Hematopoietic multipotent progenitor cell treated with erythropoietin and hydrocortisone succinate and interleukin-3 and kit ligand, for 17 days (in vitro differentiated cells): ENCODE data around the gene ARHGAP20.
"Not testable (repeated sequence)": the region's sequence is repeated elsewhere in the genome, so short reads cannot be mapped to it uniquely, and the experiment has no call there.

Experiments
- DNase-seq: peaks from one replicate; pipeline ENCODE4 v3.0.0-alpha.2; 2015; ENCODE audit warnings: low spot score

ARHGAP20 gene

GRCh38 chr11:110715541-110715940, 3.3 kb upstream of the ARHGAP20 start:
- no peak for DNase-seq

- no peak for DNase-seq
Observed at GRCh38 chr11:110713449-110713776, 1.2 kb upstream of the ARHGAP20 start.

DNA sequence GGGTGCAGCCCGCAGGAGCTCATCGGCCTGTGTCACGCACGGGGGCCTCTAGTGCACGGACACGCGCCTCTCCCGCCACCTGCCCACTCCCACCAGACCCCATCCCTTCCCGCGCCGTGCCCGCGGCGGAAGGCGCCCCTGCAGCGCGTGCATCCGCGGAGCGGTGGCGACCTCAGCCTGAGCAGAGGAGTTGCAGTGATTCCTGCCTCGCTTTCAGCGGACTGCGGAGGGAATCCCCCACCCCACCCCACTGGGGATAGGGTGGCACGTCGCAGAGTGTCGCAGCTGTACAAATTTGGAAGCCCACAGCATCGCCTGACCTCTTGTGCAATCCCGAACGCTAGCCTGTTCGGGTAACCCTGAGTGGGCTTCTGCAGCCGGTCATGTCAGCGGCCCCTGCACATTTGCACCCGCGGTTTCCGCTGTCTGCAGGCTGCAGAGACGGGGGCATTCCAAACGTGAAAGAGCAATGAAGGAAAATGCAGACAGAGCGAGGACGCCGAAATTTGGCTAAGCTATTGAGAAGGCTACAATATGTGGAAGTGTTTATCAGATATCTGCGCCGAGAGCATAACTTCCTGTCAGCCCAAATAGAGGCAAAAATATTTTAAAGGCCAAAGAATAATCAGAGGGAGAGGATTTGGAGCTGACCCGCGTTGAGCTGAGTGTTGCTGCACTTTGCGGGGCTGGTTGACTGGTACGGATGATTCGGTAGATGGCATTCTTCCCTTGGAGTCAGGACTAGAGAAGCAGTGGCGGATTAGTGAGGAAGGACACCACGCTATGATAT, 617 bp upstream of the ARHGAP20 start:
- no peak for DNase-seq

DNA sequence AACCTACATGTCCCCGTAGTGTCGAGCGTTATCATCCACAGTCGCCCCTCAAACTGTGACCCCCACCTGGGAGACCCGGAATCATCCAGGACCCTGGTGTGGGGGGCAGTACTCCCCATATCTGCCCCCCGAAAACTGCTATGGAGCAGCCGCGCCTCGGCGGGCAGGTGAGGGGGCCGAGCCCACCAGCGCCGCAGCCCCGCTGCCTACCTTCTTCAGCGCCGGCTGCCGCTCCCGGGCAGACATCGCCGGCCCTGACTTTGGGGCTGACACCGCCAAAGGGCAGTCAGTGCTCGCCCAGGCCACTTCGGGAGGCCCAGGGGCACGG, 825 bp downstream of the ARHGAP20 start:
- DNase-seq: no peak

GRCh38 chr11:110710628-110711381, 1.4 kb downstream of the ARHGAP20 start:
- DNase-seq: no peak

GRCh38 chr11:110704210-110704864, 7.9 kb downstream of the ARHGAP20 start:
- no peak for DNase-seq

DNA sequence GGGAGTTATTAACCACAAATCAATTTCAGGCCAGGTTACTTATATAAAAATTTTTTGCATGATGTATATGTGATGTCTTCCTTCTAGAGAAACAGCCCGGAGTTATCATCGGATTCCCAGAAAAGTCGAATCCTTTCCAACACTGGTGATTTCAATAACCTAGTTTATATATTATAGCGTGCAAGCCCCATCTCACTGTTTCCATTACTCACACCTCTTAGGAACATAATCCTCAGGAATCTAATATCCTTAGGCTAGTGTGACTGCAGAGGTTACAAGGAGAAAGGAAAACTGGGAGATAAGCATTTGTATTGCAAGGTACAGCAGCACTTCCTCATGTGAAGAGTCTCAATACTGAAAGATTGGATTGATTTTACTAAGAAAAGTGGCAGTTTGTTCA, 20.3 kb downstream of the ARHGAP20 start:
- no peak for DNase-seq

DNA sequence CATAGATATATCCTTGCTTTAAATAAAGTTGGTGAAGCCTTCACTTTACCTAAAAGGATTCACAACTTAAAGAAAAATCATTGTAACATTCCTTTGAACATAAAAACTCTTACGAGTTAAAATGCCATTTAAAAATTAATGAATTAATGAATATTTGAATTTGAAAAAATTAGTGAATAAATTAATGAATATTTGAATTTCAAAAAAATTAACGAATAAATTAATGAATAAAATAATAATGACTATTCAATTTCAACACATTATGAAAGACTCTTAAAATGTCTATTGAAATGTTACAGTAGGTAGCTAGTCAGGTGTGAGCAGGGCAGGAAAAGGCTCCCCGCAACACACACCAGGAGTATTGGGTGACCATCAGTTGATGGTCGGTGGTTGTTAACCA, 22.9 kb downstream of the ARHGAP20 start:
- no peak for DNase-seq

DNA sequence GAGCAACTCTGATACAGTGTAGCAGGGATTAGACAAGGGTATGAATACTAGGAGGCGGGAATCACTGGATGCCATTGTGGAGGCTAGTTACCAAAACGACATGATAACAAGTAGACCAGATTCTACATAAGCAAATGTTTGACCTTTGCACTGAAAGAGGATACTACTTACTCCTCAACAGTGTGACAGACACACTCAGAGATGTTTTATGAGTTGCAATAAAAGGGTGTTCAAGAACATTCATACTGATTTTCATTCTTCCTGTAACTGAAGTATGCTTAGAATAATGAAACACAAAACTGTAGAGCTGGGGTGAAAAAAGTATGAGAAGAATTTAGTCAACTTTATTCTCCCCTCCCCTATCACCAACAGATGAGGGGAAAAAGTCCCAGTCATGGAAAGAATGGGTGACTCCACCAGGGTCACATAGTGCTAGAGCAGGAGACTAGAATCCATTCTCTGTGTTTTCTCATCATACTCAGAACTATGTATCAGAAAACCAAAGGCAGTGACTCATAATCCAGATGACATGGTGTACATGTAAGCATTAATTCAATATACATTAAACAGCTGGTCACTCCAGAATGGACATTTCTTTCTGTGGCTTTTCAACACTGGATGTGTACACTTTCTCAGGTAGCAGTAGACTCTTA, 32.8 kb downstream of the ARHGAP20 start:
- no peak for DNase-seq

GRCh38 chr11:110675548-110675947, 36.7 kb downstream of the ARHGAP20 start:
- no peak for DNase-seq

DNA sequence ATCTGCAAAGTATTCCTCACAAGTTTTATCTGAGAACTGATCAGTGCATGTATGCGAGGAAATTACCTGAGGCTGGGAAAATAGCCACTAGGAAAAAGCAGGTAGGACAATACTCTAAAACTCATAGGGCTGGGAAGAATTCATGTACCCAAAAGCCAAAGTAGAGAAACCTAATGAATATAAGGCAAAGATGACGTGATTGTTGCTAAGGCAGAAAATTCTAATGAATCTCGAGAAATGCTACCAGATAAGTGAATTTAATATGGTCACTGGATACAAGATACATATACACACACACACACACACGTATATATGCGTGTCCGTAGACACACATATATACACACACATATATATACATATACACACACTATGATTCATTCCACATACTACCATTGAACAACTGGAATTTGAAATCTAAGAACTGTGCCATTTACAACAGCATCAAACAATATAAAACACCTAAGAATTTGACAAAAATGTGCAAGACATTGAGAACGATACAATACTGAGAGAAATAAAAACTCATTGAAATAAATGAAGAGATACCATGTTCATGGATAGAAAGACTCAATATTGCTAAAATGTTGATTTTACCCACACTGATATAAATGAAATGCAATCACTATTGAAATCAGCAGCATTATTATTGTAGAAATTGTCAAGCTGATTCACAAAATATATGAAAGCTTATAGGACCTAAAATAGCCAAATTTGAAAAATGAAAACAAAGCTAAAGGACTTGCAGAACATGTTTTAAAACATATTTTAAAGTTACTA, 46.4 kb downstream of the ARHGAP20 start:
- no peak for DNase-seq

DNA sequence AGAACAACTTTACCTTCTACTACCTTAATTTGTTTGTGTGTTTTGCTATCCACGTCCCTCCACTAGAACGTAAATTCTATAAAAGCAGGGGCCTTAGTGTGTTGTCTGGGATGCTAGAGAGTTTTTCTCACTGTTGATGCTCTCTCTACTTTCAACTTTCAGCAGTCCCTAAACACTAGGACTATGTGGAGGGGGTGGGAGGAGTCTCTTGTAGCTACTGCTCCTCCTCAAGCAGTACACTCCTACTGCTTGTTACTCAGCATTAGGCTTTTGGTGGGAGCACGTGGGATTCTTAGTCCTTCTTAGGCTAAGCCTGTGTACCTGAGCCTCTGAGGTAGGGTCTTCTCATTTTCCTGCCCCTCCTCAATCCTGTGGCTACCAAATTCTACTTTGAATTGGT, 56.3 kb downstream of the ARHGAP20 start:
- DNase-seq: no peak

DNA sequence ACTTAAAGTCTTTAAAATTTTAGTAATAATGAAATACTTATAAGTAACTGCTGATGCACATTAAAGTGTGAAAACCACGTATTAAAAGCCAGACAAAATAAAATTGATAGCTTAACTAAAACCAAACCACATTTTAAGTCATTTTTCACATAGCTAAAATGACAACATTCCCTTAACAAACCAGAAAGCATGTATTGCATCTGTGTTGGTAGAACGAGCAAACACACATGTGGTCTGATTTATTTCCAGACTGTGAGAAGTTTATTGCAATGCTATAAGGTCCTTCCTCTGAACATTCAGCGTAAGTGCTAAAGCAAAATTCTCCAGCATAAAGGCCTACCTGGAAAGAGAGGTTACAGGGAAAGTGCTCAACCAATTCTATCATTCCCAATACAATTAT, 57.8 kb downstream of the ARHGAP20 start:
- no peak for DNase-seq

DNA sequence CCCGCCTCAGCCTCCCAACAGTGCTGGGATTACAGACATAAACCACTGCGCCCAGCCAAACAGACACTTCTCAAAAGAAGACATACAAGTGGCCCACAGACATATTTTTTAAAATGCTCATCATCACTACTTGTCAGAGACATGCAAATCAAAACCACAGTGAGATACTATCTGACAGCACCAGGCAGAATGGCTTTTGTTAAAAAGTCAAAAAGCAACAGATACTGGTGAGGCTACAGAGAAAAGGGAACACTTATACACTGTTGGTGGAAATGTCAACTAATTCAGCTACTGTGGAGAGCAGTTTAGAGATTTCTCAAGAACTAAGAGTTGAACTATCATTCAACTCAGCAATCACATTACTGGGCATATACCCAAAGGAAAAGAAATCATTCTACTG, 67.0 kb downstream of the ARHGAP20 start:
- DNase-seq: no peak

- DNase-seq: no peak
Observed at GRCh38 chr11:110634370-110634769, 77.9 kb downstream of the ARHGAP20 start.

- no peak for DNase-seq
Observed at GRCh38 chr11:110631551-110631950, 80.7 kb downstream of the ARHGAP20 start.

DNA sequence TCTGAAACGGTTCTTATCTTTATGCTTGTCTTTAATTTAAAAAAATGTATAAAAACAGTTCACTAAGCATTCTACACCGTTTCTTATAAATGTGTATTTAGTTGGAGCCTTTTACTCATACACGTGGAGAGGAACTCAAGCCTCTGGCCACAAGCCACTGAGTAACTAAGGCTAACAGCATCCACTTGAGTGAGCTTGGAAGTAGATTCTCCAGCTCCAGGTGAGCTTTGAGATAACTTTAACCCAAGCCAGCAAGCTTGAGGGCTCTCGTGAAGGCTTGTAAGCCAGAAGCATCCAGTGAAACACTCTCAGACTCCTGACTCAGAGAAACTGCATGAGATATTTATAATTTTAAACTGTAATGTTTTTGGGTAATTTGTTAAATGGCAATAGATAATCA, 82.6 kb downstream of the ARHGAP20 start:
- DNase-seq: no peak

- no peak for DNase-seq
Observed at GRCh38 chr11:110621826-110622225, 90.4 kb downstream of the ARHGAP20 start.

DNA sequence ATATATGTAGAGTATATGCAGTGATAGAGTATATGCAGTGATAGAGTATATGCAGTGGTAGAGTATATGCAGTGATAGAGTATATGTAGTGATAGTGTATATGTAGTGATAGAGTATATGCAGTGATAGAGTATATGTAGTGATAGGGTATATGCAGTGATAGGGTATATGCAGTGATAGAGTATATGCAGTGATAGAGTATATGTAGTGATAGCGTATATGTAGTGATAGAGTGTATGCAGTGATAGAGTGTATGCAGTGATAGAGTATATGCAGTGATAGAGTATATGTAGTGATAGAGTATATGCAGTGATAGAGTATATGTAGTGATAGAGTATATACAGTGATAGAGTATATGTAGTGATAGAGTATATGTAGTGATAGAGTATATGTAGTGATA, 92.9 kb downstream of the ARHGAP20 start:
- not testable (repeated sequence) for DNase-seq

GRCh38 chr11:110614031-110614430, 98.2 kb downstream of the ARHGAP20 start:
- no peak for DNase-seq

GRCh38 chr11:110613197-110613918, 98.9 kb downstream of the ARHGAP20 start:
- no peak for DNase-seq
